Measurements from ENCODE around the gene PLAGL2.

The PLAGL2 gene

DNA sequence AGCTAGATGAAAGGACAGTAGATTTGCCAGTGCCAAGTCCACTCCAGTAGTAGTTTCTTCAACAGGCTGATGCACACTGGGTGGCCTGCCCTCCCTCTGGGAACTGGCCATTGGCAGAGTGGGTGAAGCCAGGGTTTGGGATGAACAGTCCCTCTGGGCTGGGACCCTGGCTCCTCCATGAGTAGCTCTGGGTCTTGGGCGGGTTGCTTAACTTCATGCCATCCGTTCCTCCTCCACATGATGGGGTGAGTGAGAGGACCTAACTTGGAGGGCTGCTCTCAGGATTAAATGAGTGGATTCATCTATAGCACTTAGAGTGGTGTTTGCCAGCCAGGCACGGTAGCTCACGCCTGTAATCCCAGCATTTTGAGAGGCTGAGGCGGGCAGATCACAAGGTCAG, 47.2 kb downstream of the PLAGL2 start:
- Histone ChIP-seq H3K4me3 (ENCODE audit: insufficient read length, low read depth) (no peak overlapping the region), H3K9ac (ENCODE audit: insufficient read length, low read depth) (no peak overlapping the region), H3K4me1 (ENCODE audit: insufficient read depth, insufficient read length) (no peaks in the 10 kb centered on the region), H3K36me3 (ENCODE audit: insufficient read depth, insufficient read length, low read length) (peaks cover 64% of the 10 kb centered on the region), H3K27me3 (ENCODE audit: insufficient read depth, insufficient read length) (no peaks in the 10 kb centered on the region), H3K9me3 (ENCODE audit: insufficient read depth, low read length) (no peaks in the 10 kb centered on the region)
- no peak for DNase-seq (ENCODE audit: low read depth, low spot score)
- TF ChIP-seq SUZ12 (IDR thresholded peaks at IDR 0.05; ENCODE audit: extremely low read depth, insufficient read depth, insufficient read length) (no peak), YY1 (IDR thresholded peaks at IDR 0.05; ENCODE audit: insufficient read depth, insufficient read length) (no peak), ZNF274 (IDR thresholded peaks at IDR 0.05; ENCODE audit: low read depth, low read length) (no peak)

DNA sequence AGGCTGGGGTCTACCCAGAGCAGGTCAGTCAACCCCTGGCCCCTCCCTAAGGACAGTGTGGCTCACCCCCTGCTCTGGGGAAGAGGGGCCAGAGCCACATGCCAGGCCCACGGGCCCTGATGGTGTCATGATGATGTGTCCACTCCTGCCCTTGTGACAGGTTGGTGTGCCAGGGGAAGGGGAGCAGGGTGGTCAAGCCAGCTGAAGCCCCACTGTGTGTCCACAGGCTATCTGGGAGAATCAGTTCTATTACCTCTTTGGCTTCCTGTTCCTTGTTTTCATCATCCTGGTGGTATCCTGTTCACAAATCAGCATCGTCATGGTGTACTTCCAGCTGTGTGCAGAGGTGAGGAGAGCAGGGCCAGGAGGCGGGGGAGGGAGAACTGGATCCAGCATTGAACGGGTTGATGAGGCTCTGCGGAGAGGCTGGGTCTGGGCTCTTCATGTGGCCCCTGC, 47.7 kb downstream of the PLAGL2 start:
- no peak for TF ChIP-seq ZNF274 (IDR thresholded peaks at IDR 0.05; ENCODE audit: low read depth, low read length)
- no peak for TF ChIP-seq SUZ12 (IDR thresholded peaks at IDR 0.05; ENCODE audit: extremely low read depth, insufficient read depth, insufficient read length)
- no peak for TF ChIP-seq YY1 (IDR thresholded peaks at IDR 0.05; ENCODE audit: insufficient read depth, insufficient read length)
- H3K36me3 ChIP-seq (ENCODE audit: insufficient read depth, insufficient read length, low read length) = peaks cover 59% of the 10 kb centered on the region
- no peak overlapping the region for H3K9ac ChIP-seq (ENCODE audit: insufficient read length, low read depth)
- H3K4me1 ChIP-seq (ENCODE audit: insufficient read depth, insufficient read length) = no peaks in the 10 kb centered on the region
- no peaks in the 10 kb centered on the region for H3K9me3 ChIP-seq (ENCODE audit: insufficient read depth, low read length)
- no peaks in the 10 kb centered on the region for H3K27me3 ChIP-seq (ENCODE audit: insufficient read depth, insufficient read length)
- H3K4me3 ChIP-seq (ENCODE audit: insufficient read length, low read depth) = no peak overlapping the region
- DNase-seq (ENCODE audit: low read depth, low spot score) = no peak

DNA sequence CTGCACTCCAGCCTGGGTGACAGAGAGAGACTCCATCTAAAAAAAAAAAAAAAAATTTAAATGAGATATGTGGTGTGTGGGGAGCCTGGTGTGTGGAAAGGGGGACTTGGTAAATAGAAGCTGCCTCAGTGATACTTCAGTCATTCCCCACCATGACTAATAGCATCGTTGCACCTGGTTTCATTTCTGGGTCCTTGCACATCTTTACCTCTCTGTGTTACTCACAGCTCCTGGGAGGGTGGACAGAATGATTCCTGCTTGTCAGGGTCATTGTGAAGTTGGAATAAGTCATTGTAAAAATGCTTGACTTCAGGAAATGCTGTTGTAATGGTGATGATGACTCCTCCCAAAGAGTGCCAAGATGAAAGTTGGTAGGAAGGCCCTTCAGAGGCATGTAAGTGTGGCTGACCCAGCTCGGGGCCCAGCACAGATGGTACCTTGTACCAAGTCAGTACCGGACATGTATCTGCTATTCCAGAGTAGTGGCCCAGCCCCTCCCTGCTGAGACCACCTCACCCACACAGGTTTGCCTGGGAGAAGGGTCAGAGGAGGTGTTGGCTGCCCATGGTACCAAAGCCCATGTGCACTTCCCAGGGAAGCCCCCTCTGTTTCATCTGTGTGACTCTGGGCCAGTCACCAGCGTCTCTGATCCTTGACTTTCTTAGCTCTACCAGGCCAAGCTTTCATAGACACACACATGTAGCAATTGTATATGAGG, 48.4 kb downstream of the PLAGL2 start:
- TF ChIP-seq YY1 (IDR thresholded peaks at IDR 0.05; ENCODE audit: insufficient read depth, insufficient read length) (no peak), SUZ12 (IDR thresholded peaks at IDR 0.05; ENCODE audit: extremely low read depth, insufficient read depth, insufficient read length) (no peak), ZNF274 (IDR thresholded peaks at IDR 0.05; ENCODE audit: low read depth, low read length) (no peak)
- Histone ChIP-seq H3K4me1 (ENCODE audit: insufficient read depth, insufficient read length) (no peaks in the 10 kb centered on the region), H3K36me3 (ENCODE audit: insufficient read depth, insufficient read length, low read length) (peaks cover 52% of the 10 kb centered on the region), H3K9me3 (ENCODE audit: insufficient read depth, low read length) (no peaks in the 10 kb centered on the region), H3K9ac (ENCODE audit: insufficient read length, low read depth) (no peak overlapping the region), H3K4me3 (ENCODE audit: insufficient read length, low read depth) (no peak overlapping the region), H3K27me3 (ENCODE audit: insufficient read depth, insufficient read length) (no peaks in the 10 kb centered on the region)
- DNase-seq (ENCODE audit: low read depth, low spot score) = no peak

DNA sequence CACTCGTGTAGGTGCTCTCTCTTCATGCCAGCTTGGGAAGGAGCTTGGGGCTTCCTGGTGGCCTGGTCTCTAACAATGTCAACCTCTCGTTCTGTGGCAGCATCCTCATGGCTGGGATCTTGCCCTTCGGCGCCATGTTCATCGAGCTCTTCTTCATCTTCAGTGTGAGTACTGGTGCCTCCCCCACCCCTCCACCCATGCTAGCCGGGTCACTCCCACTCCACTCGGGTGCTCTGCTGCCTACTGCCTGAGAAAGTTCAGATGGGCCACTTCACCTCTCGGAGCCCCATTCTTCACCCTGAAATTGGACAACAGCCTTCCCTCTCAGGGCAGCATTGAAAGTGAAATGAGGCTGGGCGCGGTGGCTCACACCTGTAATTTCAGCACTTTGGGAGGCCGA, 49.2 kb downstream of the PLAGL2 start:
- no peaks in the 10 kb centered on the region for H3K27me3 ChIP-seq (ENCODE audit: insufficient read depth, insufficient read length)
- DNase-seq (ENCODE audit: low read depth, low spot score) = no peak
- H3K4me1 ChIP-seq (ENCODE audit: insufficient read depth, insufficient read length) = no peaks in the 10 kb centered on the region
- no peaks in the 10 kb centered on the region for H3K9me3 ChIP-seq (ENCODE audit: insufficient read depth, low read length)
- H3K9ac ChIP-seq (ENCODE audit: insufficient read length, low read depth) = no peak overlapping the region
- H3K4me3 ChIP-seq (ENCODE audit: insufficient read length, low read depth) = no peak overlapping the region
- TF ChIP-seq SUZ12 (IDR thresholded peaks at IDR 0.05; ENCODE audit: extremely low read depth, insufficient read depth, insufficient read length) = no peak
- TF ChIP-seq ZNF274 (IDR thresholded peaks at IDR 0.05; ENCODE audit: low read depth, low read length) = no peak
- no peak for TF ChIP-seq YY1 (IDR thresholded peaks at IDR 0.05; ENCODE audit: insufficient read depth, insufficient read length)
- H3K36me3 ChIP-seq (ENCODE audit: insufficient read depth, insufficient read length, low read length) = peaks cover 53% of the 10 kb centered on the region

DNA sequence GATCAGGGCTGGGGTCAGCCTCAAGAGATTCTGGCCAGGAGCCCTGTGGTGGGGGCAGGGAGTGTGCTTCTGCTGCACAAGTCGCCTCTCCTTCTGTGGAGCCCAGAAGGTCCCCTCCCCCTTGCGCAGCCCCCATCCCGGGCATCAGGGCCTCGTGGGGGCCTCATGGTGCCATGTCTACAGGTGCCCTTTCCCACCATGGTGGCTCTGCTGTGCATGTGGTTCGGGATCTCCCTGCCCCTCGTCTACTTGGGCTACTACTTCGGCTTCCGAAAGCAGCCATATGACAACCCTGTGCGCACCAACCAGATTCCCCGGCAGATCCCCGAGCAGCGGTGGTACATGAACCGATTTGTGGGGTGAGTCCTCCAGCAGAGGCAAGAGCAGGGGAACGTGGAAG, 49.9 kb downstream of the PLAGL2 start:
- Histone ChIP-seq H3K4me3 (ENCODE audit: insufficient read length, low read depth) (no peak overlapping the region), H3K9ac (ENCODE audit: insufficient read length, low read depth) (no peak overlapping the region), H3K27me3 (ENCODE audit: insufficient read depth, insufficient read length) (no peaks in the 10 kb centered on the region), H3K9me3 (ENCODE audit: insufficient read depth, low read length) (no peaks in the 10 kb centered on the region), H3K4me1 (ENCODE audit: insufficient read depth, insufficient read length) (no peaks in the 10 kb centered on the region), H3K36me3 (ENCODE audit: insufficient read depth, insufficient read length, low read length) (peaks cover 59% of the 10 kb centered on the region)
- no peak for TF ChIP-seq SUZ12 (IDR thresholded peaks at IDR 0.05; ENCODE audit: extremely low read depth, insufficient read depth, insufficient read length)
- no peak for DNase-seq (ENCODE audit: low read depth, low spot score)

DNA sequence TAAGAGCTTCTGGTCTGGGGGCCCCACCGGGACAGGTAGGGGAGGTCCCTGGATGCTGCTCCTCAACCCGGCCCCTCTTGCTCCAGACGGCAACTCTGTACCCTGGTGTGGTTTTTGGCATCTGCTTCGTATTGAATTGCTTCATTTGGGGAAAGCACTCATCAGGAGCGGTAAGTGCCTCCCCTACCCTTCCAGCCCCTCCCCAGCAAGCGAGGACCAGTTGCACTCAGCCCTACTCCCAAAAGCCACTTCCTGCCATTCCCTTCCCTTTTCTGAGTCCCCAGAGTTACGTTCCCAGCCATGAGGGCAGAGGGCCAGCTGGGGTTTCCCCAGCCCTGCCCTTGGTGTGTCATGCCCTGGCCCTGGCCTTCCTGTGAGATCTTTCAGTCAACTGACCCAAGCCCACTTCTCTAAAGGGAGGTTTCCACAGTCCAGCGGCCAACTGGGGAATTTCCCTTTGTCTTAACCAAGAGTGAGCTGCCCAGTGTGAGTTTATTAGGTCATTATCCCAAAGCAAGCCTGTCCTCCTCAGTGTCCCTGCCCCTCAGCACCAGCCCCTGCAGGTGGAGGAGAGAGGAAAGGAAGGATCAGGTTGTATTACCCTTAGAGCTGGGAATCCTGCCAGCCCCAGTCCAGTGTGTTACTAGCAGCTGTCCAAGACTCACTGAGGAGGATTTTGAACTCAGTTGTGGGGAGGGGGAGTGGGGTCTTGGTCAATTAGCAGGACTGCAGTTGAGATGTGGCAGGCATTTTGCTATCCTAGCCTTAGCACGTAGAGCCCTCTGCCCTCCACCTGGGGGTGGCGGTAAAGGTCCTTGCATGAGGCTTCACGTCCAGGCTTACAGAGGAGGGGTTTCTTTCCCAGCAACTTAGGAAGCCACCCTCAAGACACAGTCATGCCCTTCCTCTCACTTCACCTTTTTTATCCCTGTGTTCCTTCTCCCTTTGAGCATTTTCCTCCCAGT, 52.2 kb downstream of the PLAGL2 start:
- TF ChIP-seq SUZ12 (IDR thresholded peaks at IDR 0.05; ENCODE audit: extremely low read depth, insufficient read depth, insufficient read length) = no peak
- TF ChIP-seq YY1 (IDR thresholded peaks at IDR 0.05; ENCODE audit: insufficient read depth, insufficient read length) = no peak
- TF ChIP-seq ZNF274 (IDR thresholded peaks at IDR 0.05; ENCODE audit: low read depth, low read length) = no peak
- Histone ChIP-seq H3K9me3 (ENCODE audit: insufficient read depth, low read length) (no peaks in the 10 kb centered on the region), H3K36me3 (ENCODE audit: insufficient read depth, insufficient read length, low read length) (peaks cover 59% of the 10 kb centered on the region), H3K4me1 (ENCODE audit: insufficient read depth, insufficient read length) (no peaks in the 10 kb centered on the region), H3K27me3 (ENCODE audit: insufficient read depth, insufficient read length) (no peaks in the 10 kb centered on the region), H3K4me3 (ENCODE audit: insufficient read length, low read depth) (no peak overlapping the region), H3K9ac (ENCODE audit: insufficient read length, low read depth) (no peak overlapping the region)
- DNase-seq (ENCODE audit: low read depth, low spot score) = peak; percentile 36

DNA sequence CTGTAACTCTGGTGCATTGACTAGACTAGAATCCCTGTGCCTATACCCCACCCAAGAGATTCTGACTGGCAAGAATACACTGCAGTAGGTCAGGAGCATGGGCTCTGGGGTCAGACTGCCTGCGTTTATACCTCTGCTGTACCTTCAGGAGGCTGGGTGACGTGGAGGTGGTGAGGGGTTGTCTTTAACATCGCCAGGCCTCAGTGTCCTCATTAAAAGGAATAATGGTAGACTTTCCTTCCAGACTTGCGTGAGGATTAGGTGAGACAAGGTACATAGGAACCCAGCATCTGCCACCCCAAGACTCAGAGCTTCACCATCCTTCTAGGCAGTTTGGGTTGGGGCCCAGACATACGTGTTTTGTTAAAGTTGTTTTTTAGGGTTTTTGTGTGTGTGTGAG, 53.8 kb downstream of the PLAGL2 start:
- Histone ChIP-seq H3K9me3 (ENCODE audit: insufficient read depth, low read length) (no peaks in the 10 kb centered on the region), H3K4me3 (ENCODE audit: insufficient read length, low read depth) (no peak overlapping the region), H3K27me3 (ENCODE audit: insufficient read depth, insufficient read length) (no peaks in the 10 kb centered on the region), H3K9ac (ENCODE audit: insufficient read length, low read depth) (no peak overlapping the region), H3K4me1 (ENCODE audit: insufficient read depth, insufficient read length) (no peaks in the 10 kb centered on the region), H3K36me3 (ENCODE audit: insufficient read depth, insufficient read length, low read length) (peaks cover 57% of the 10 kb centered on the region)
- no peak for DNase-seq (ENCODE audit: low read depth, low spot score)
- TF ChIP-seq SUZ12 (IDR thresholded peaks at IDR 0.05; ENCODE audit: extremely low read depth, insufficient read depth, insufficient read length) (no peak), ZNF274 (IDR thresholded peaks at IDR 0.05; ENCODE audit: low read depth, low read length) (no peak), YY1 (IDR thresholded peaks at IDR 0.05; ENCODE audit: insufficient read depth, insufficient read length) (no peak)

Measured in NT2/D1 (cell line).